K562 (cell line): ENCODE measurements around the gene TOR1B. TPM values are rescaled to one million over a fixed set of nuclear protein-coding genes. Genes with fewer than 3 reads are reported as not detected.
A peak's percentile ranks its signal among the peaks of the same experiment; 100 is the strongest.
"Not testable (repeated sequence)": the region's sequence is repeated elsewhere in the genome, so short reads cannot be mapped to it uniquely, and the experiment has no call there.

Experiments
- ADNP ChIP-seq: fragments of 200-800 bp; sonication (Bioruptor generic); IDR thresholded peaks from 2 replicates; pipeline ENCODE4 v1.6.1; 2016; ENCODE audit warnings: missing genetic modification characterization, missing compliant biosample characterization
- ARID1B ChIP-seq: fragments of 450-650 bp; IDR thresholded peaks from 2 replicates; pipeline ENCODE4 v1.6.1; 2016; ENCODE audit warnings: antibody characterized with exemption, mild to moderate bottlenecking, inconsistent platforms
- CBFA2T2 ChIP-seq: fragments of 450-650 bp; conservative IDR thresholded peaks from 2 replicates; pipeline ENCODE4 v1.6.1; 2017; ENCODE audit warnings: mild to moderate bottlenecking
- CBFA2T3 ChIP-seq: fragments of 450-650 bp; IDR thresholded peaks from 2 replicates; pipeline ENCODE4 v1.6.1; 2017
- CEBPG ChIP-seq, 3 experiments: fragments of 200-800 bp in 1 of 3; sonication (Bioruptor generic) in 1 of 3; sonication (generic) in 1 of 3; formaldehyde crosslinking in 1 of 3; IDR thresholded peaks in 2 of 3; conservative IDR thresholded peaks in 1 of 3; 2 replicates each; pipeline versions ENCODE4 v1.6.1 to v1.8.0; 2016 to 2022; ENCODE audit warnings: missing compliant biosample characterization in 2 of 3, missing genetic modification characterization in 2 of 3, mild to moderate bottlenecking in 1 of 3, missing genetic modification reagents in 1 of 3
- CHD4 ChIP-seq: fragments of 200-600 bp; sonication (generic); IDR thresholded peaks from 3 replicates; pipeline ENCODE4 v1.6.1; 2012; ENCODE audit warnings: low read depth, mild to moderate bottlenecking, mixed read lengths, low read length, inconsistent platforms; ENCODE audit not compliant: insufficient read depth, insufficient replicate concordance, poor library complexity, severe bottlenecking
- CREM ChIP-seq: IDR thresholded peaks from 2 replicates; pipeline ENCODE4 v1.6.1; 2014; ENCODE audit warnings: antibody characterized with exemption, low read depth
- FOXJ3 ChIP-seq: sonication (generic); formaldehyde crosslinking; IDR thresholded peaks from 2 replicates; pipeline ENCODE4 v1.4.0; 2020; ENCODE audit warnings: mild to moderate bottlenecking, missing genetic modification reagents
- JUND ChIP-seq, 2 experiments: IDR thresholded peaks; 2 replicates in 1 of 2; 3 replicates in 1 of 2; pipeline ENCODE4 v1.6.1; 2011; ENCODE audit warnings: borderline replicate concordance in 2 of 2, low read depth in 2 of 2, low read length in 2 of 2, improper control_type of control experiment in 1 of 2, missing biosample characterization in 1 of 2, missing genetic modification characterization in 1 of 2, missing genetic modification reagents in 1 of 2
- MTA1 ChIP-seq: fragments of 450-650 bp; IDR thresholded peaks from 2 replicates; pipeline ENCODE4 v1.6.1; 2017; ENCODE audit warnings: borderline replicate concordance
- MYBL2 ChIP-seq, 2 experiments: fragments of 450-650 bp in 1 of 2; sonication (generic) in 1 of 2; formaldehyde crosslinking in 1 of 2; IDR thresholded peaks; 2 replicates each; pipeline versions ENCODE4 v1.6.1 to v1.8.1; 2017 to 2022; ENCODE audit warnings: borderline replicate concordance in 1 of 2, inconsistent platforms in 1 of 2, low read depth in 1 of 2, mild to moderate bottlenecking in 1 of 2, missing genetic modification reagents in 1 of 2, moderate library complexity in 1 of 2
- NBN ChIP-seq: fragments of 450-650 bp; IDR thresholded peaks from 2 replicates; pipeline ENCODE4 v1.6.1; 2016; ENCODE audit warnings: low read depth, mild to moderate bottlenecking
- SMARCA5 ChIP-seq: fragments of 450-650 bp; IDR thresholded peaks from 2 replicates; pipeline ENCODE4 v1.6.1; 2016
- SOX6 ChIP-seq: fragments of 450-650 bp; IDR thresholded peaks from 2 replicates; pipeline ENCODE4 v1.6.1; 2014; ENCODE audit warnings: mild to moderate bottlenecking
- TAL1 ChIP-seq: fragments of 450-650 bp; IDR thresholded peaks from 2 replicates; pipeline ENCODE4 v1.6.1; 2016; ENCODE audit warnings: mild to moderate bottlenecking
- TBP ChIP-seq: optimal IDR thresholded peaks from 2 replicates; pipeline ENCODE3; 2011; ENCODE audit warnings: low read depth, low read length, improper control_type of control experiment
- TEAD4 ChIP-seq, 2 experiments: sonication (generic) in 1 of 2; formaldehyde crosslinking in 1 of 2; IDR thresholded peaks; 2 replicates each; pipeline versions ENCODE4 v1.6.1 to v1.8.0; 2012 to 2022; ENCODE audit warnings: borderline replicate concordance in 1 of 2, inconsistent platforms in 1 of 2, low read length in 1 of 2, mild to moderate bottlenecking in 1 of 2, missing genetic modification reagents in 1 of 2
- polyA plus RNA-seq, 8 experiments: library from polyadenylated mRNA; depleted of rRNA in 4 of 8; stranded (reverse) in 5 of 8; unstranded in 3 of 8; fragments of >200 nt; fragmentation: Nextera tagmentation in 2 of 8; fragmentation: Illumina TruSeq in 1 of 8; extraction: Ambion mirVana in 2 of 8; extraction: Trizol in 1 of 8; gene quantifications; 2 replicates each; pipeline versions ENCODE4 v1.2.1 to v1.2.3, GENCODE V29; 2011 to 2014; ENCODE audit warnings: inconsistent platforms in 1 of 8, missing spikeins in 1 of 8
- total RNA-seq, 7 experiments: library from RNA; depleted of rRNA in 6 of 7; stranded (reverse); fragments of >200 nt in 6 of 7; fragmentation: Illumina TruSeq in 2 of 7; extraction: Trizol in 2 of 7; gene quantifications; 2 replicates each; pipeline versions ENCODE4 v1.2.1 to v1.2.3, GENCODE V29; 2011 to 2021; ENCODE audit warnings: low replicate concordance in 1 of 7
- TF ChIP-seq, protein P1 (sequence below): fragments of 450-650 bp; IDR thresholded peaks from 2 replicates; pipeline ENCODE4 v1.6.1; 2016
- TF ChIP-seq, protein P2 (sequence below), 2 experiments: fragments of 450-650 bp; IDR thresholded peaks; 2 replicates each; pipeline ENCODE4 v1.6.1; 2016

The TOR1B gene
- total and polyA plus RNA-seq, 9 of the 15 experiments (the other 6 are each of a cell fraction or from before 2014, with no cell fraction given), result 4.2 to 36.5 (median 24.6) TPM

DNA sequence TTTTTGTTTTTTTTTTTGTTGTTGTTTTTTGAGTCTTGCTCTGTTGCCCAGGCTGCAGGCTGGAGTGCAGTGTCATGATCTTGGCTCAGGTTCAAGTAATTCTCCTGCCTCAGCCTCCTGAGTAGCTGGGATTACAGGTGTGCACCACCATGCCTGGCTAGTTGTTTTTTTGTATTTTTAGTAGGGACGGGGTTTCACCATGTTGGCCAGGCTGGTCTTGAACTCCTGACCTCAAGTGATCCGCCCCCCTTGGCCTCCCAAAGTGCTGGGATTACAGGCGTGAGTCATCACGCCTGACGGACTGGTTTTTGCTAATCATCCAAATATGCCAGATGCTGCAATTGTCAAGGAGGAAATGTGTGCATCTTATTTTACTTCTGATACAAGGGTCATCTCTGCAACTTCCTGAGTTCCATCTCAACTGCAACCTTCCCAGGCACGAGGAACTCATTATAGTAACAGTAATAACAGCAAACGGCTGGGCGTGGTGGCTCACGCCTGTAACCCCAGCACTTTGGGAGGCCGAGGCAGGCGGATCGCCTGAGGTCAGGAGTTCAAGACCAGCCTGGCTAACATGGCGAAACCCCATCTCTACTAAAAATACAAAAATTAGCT lies 40.5 kb upstream of the TOR1B start (continued):
- TF ChIP-seq, protein P1, sequence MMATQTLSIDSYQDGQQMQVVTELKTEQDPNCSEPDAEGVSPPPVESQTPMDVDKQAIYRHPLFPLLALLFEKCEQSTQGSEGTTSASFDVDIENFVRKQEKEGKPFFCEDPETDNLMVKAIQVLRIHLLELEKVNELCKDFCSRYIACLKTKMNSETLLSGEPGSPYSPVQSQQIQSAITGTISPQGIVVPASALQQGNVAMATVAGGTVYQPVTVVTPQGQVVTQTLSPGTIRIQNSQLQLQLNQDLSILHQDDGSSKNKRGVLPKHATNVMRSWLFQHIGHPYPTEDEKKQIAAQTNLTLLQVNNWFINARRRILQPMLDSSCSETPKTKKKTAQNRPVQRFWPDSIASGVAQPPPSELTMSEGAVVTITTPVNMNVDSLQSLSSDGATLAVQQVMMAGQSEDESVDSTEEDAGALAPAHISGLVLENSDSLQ, result peak; percentile 61; the same call in 1 of the 2 replicates
- TF ChIP-seq ARID1B (peak; percentile 87), MYBL2 (IDR thresholded peaks at IDR 0.05; ENCODE audit: low read depth) (peak; percentile 46; the same call in 1 of the 2 replicates), SOX6 (peak; percentile 68), TBP (peak; percentile 45), TEAD4 (IDR thresholded peaks at IDR 0.05; ENCODE audit: low read length) (peak; percentile 58), TAL1 (peak; percentile 31; the same call in 1 of the 2 replicates), MTA1 (peak; percentile 56), CBFA2T2 (peak; percentile 65), ADNP (tag) (peak; percentile 93), FOXJ3 (CRISPR knock-in tag) (peak; percentile 26; the same call in 1 of the 2 replicates), CBFA2T3 (peak; percentile 85), CREM (peak; percentile 17; the same call in 1 of the 2 replicates), SMARCA5 (peak; percentile 85), NBN (peak; percentile 79), CEBPG (tag; conservative IDR thresholded peaks at IDR 0.05 in 1 of 2, IDR thresholded peaks at IDR 0.05 in 1 of 2) (peak in 1 of 2 experiments; percentile 55; a peak in 2 of 4 replicates), JUND (IDR thresholded peaks at IDR 0.05; ENCODE audit: borderline replicate concordance, low read depth, low read length) (peak; percentile 90), JUND (tag; IDR thresholded peaks at IDR 0.05; ENCODE audit: borderline replicate concordance, low read depth, low read length) (peak; percentile 91), CHD4 (peak; percentile 65)
- not testable (repeated sequence) for TF ChIP-seq MYBL2 (CRISPR knock-in tag; IDR thresholded peaks at IDR 0.05; ENCODE audit: borderline replicate concordance); TEAD4 (CRISPR knock-in tag; IDR thresholded peaks at IDR 0.05; ENCODE audit: borderline replicate concordance); CEBPG (CRISPR knock-in tag; IDR thresholded peaks at IDR 0.05)
- TF ChIP-seq, protein P2, sequence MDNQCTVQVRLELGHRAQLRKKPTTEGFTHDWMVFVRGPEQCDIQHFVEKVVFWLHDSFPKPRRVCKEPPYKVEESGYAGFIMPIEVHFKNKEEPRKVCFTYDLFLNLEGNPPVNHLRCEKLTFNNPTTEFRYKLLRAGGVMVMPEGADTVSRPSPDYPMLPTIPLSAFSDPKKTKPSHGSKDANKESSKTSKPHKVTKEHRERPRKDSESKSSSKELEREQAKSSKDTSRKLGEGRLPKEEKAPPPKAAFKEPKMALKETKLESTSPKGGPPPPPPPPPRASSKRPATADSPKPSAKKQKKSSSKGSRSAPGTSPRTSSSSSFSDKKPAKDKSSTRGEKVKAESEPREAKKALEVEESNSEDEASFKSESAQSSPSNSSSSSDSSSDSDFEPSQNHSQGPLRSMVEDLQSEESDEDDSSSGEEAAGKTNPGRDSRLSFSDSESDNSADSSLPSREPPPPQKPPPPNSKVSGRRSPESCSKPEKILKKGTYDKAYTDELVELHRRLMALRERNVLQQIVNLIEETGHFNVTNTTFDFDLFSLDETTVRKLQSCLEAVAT (IDR thresholded peaks at IDR 0.05), result peak in 1 of 2 experiments; percentile 47; a peak in 1 of 4 replicates
